Kidney capillary endothelial cell (primary cell): Measurements from ENCODE around the gene PCDHGA1.

ENCODE experiments used
- DNase-seq: peaks from one replicate; pipeline ENCODE4 v3.0.0-alpha.2; 2018; ENCODE audit warnings: low spot score

The PCDHGA1 gene

GRCh38 chr5:141441571-141442170 is 111.4 kb downstream of the PCDHGA1 start:
- DNase-seq, result no peak

GRCh38 chr5:141465351-141465750 is 135.0 kb downstream of the PCDHGA1 start:
- no peak for DNase-seq

GRCh38 chr5:141475625-141476131 is 145.4 kb downstream of the PCDHGA1 start, which contains the start of gene PCDHGC3:
Gene PCDHGC3 (plus strand): TSS chr5:141475966. CDS start chr5:141476117, 151 bp downstream.
- DNase-seq, result peak; percentile 90

GRCh38 chr5:141476132-141476911 is 146.0 kb downstream of the PCDHGA1 start:
- DNase-seq, result peak; percentile 57

DNA sequence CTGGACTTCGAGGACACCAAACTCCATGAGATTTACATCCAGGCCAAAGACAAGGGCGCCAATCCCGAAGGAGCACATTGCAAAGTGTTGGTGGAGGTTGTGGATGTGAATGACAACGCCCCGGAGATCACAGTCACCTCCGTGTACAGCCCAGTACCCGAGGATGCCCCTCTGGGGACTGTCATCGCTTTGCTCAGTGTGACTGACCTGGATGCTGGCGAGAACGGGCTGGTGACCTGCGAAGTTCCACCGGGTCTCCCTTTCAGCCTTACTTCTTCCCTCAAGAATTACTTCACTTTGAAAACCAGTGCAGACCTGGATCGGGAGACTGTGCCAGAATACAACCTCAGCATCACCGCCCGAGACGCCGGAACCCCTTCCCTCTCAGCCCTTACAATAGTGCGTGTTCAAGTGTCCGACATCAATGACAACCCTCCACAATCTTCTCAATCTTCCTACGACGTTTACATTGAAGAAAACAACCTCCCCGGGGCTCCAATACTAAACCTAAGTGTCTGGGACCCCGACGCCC is 146.8 kb downstream of the PCDHGA1 start:
- DNase-seq, result no peak

GRCh38 chr5:141477815-141478214 is 147.5 kb downstream of the PCDHGA1 start:
- no peak for DNase-seq

- no peak for DNase-seq
Observed at GRCh38 chr5:141478321-141478945, 148.1 kb downstream of the PCDHGA1 start.

DNA sequence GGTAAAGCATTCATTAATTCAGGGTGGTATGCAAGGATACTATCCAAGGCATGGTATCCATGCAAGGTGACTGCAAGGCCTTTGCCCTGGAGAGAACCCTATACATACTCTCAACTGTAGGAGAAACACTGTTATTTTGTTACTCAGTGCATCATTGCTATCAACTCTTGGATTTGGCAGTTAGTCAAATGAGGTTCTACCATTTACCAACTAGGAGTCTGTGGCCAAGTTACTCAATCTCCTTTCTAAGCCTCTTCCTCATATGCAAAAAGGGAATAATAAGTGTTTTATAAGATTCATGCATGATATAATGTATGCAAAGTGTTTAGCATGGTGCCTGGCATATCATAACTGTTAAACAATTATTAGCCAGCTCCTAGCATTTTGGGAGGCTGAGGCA is 149.5 kb downstream of the PCDHGA1 start:
- no peak for DNase-seq

- no peak for DNase-seq
Observed at GRCh38 chr5:141483902-141484301, 153.6 kb downstream of the PCDHGA1 start.

DNA sequence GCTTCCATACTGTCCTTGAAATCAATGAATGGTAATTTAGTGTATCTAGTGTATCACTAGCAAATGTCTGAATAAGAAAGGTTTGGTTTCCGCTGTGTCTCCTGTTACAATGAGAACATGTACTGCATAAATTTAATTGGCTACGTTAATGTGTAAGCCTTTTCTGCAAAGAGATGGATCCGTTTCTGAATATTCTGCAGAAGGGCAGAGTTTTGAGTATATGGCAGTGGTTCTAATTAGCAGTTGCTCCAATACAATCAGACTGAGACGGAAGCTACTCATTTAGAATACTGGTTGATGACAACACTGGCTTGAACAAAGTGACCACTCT is 154.0 kb downstream of the PCDHGA1 start:
- no peak for DNase-seq

- no peak for DNase-seq
Observed at GRCh38 chr5:141484641-141485311, 154.5 kb downstream of the PCDHGA1 start, which contains the start of gene PCDHGC4. Gene PCDHGC4 (plus strand): TSS chr5:141485030. CDS start chr5:141485174, 144 bp downstream.

DNA sequence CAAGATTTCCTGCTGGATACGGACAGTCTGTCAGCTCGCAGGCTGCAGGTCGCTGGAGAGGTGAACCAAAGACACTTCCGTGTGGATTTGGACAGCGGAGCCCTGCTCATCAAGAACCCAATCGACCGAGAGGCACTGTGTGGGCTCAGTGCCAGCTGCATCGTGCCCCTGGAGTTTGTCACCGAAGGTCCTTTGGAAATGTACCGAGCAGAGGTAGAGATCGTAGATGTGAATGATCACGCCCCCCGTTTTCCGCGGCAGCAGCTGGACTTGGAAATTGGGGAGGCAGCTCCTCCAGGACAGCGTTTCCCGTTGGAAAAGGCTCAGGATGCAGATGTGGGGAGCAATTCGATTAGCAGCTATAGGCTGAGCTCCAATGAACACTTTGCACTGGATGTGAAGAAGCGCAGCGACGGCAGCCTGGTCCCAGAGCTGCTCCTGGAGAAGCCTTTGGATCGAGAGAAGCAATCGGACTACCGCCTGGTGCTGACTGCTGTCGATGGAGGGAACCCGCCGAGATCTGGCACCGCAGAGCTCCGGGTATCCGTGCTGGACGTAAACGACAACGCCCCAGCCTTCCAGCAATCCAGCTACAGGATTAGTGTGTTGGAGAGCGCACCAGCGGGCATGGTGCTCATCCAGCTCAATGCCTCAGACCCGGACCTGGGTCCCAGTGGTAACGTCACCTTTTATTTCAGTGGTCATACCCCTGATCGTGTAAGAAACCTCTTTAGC is 155.2 kb downstream of the PCDHGA1 start:
- no peak for DNase-seq

DNA sequence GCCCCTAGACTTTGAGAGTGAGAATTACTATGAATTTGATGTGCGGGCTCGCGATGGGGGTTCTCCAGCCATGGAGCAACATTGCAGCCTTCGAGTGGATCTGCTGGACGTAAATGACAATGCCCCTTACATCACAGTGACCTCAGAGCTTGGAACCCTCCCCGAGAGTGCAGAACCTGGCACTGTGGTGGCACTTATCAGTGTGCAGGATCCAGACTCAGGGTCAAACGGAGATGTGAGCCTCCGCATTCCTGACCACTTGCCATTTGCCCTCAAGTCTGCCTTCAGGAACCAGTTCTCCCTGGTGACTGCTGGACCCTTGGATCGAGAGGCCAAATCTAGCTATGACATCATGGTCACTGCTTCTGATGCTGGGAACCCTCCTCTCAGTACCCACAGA is 155.8 kb downstream of the PCDHGA1 start:
- DNase-seq, result no peak

- no peak for DNase-seq
Observed at GRCh38 chr5:141487131-141487530, 156.8 kb downstream of the PCDHGA1 start.

- DNase-seq, result peak; percentile 34
Observed at GRCh38 chr5:141488591-141489561, 158.6 kb downstream of the PCDHGA1 start, which contains the start of gene PCDHGC5. Gene PCDHGC5 (plus strand): TSS chr5:141489081. CDS start chr5:141489241, 160 bp downstream.

DNA sequence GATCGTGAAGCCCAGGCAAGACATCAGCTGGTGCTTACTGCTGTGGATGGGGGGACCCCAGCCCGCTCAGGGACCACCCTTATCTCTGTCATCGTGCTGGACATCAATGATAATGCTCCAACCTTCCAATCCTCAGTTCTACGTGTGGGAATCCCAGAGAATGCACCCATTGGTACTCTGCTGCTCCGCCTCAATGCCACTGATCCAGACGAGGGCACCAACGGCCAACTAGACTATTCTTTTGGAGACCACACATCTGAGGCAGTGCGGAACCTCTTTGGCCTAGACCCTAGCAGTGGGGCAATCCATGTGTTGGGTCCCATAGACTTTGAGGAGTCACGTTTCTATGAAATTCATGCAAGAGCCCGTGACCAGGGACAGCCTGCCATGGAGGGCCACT is 159.5 kb downstream of the PCDHGA1 start:
- DNase-seq, result no peak

- DNase-seq, result no peak
Observed at GRCh38 chr5:141490271-141490670, 160.0 kb downstream of the PCDHGA1 start.

GRCh38 chr5:141490771-141491170 is 160.5 kb downstream of the PCDHGA1 start:
- DNase-seq, result no peak

DNA sequence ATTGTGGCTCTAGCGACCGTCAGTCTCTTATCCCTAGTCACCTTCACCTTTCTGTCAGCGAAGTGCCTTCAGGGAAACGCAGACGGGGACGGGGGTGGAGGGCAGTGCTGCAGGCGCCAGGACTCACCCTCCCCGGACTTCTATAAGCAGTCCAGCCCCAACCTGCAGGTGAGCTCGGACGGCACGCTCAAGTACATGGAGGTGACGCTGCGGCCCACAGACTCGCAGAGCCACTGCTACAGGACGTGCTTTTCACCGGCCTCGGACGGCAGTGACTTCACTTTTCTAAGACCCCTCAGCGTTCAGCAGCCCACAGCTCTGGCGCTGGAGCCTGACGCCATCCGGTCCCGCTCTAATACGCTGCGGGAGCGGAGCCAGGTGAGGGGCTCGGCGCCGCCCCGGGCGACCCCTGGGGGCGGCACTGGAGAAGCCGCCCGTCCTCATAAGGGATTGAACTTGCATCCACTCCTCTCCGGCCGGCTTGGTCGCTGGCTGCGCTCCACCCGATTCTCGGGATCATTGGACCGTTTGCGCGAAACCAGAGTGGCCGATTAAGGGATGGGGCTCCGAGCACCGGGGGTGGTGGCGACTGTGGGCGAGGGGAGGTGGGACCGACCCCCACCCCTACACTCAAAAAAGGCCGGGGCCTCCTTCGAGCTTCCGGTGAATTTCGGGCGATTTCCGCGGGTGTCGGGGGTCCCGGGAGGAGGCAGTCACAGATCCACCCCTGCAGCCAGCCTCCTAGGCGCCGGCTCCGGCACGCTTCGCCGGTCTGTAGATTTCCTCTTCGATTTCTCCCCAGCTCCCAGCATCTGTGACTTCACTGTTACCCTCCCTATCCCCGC is 161.2 kb downstream of the PCDHGA1 start:
- no peak for DNase-seq
